Esophagus mucosa (tissue), 1 donor: Measurements from ENCODE around the gene ACIN1. TPM values are rescaled to one million over a fixed set of nuclear protein-coding genes. Genes with fewer than 3 reads are reported as not detected.

Source experiments
- ATAC-seq: fragments of 200-7000 bp; cut with Tn5 transposase; one replicate; pipeline ENCODE4 v1.9.1; 2020
- total RNA-seq: library from RNA; stranded (reverse); gene quantifications from one replicate; pipeline ENCODE4 v1.2.4, GENCODE V29; 2023
- donor health status: DM: yes; HTN: yes; CAD: no.

ACIN1 gene
- total RNA-seq, 1 donor from 2014 or later = 82.5 TPM

- no peak for ATAC-seq
Measured at GRCh38 chr14:23076785-23077408, 18.0 kb downstream of the ACIN1 start.

GRCh38 chr14:23074906-23075305, 20.0 kb downstream of the ACIN1 start:
- no peak for ATAC-seq

- ATAC-seq = peak; percentile 76
Measured at GRCh38 chr14:23071921-23072539, 22.9 kb downstream of the ACIN1 start.

- peak; percentile 82 for ATAC-seq
Measured at GRCh38 chr14:23071244-23071920, 23.6 kb downstream of the ACIN1 start.

GRCh38 chr14:23070262-23071129, 24.4 kb downstream of the ACIN1 start:
- ATAC-seq = no peak

- no peak for ATAC-seq
Measured at GRCh38 chr14:23069413-23069806, 25.5 kb downstream of the ACIN1 start.

- peak; percentile 73 for ATAC-seq
Measured at GRCh38 chr14:23068789-23069412, 26.0 kb downstream of the ACIN1 start.

- ATAC-seq = no peak
Measured at GRCh38 chr14:23067847-23068788, 26.8 kb downstream of the ACIN1 start.

GRCh38 chr14:23066855-23067744, 27.8 kb downstream of the ACIN1 start:
- ATAC-seq = no peak

- no peak for ATAC-seq
Measured at GRCh38 chr14:23066368-23066767, 28.6 kb downstream of the ACIN1 start.

GRCh38 chr14:23063601-23064000, 31.3 kb downstream of the ACIN1 start:
- no peak for ATAC-seq

- ATAC-seq = peak; percentile 47
Measured at GRCh38 chr14:23062002-23062401, 32.9 kb downstream of the ACIN1 start.

- no peak for ATAC-seq
Measured at GRCh38 chr14:23060536-23061260, 34.2 kb downstream of the ACIN1 start.

- ATAC-seq = no peak
Measured at GRCh38 chr14:23058654-23059504, 36.1 kb downstream of the ACIN1 start.

GRCh38 chr14:23057757-23058653, 36.9 kb downstream of the ACIN1 start:
- ATAC-seq = peak; percentile 76

- ATAC-seq = peak; percentile 61
Measured at GRCh38 chr14:23056956-23057756, 37.8 kb downstream of the ACIN1 start, which contains the start of gene CDH24. CDH24 (minus strand) TSS chr14:23057520; CDS start chr14:23055733, 1,787 bp downstream.
